IMR-90 (cell line): ENCODE measurements around the gene MICAL3. TPM values are rescaled to one million over a fixed set of nuclear protein-coding genes. Genes with fewer than 3 reads are reported as not detected.

Experiments used
- ATAC-seq: fragments of 200-7000 bp; cut with Tn5 transposase; 2 replicates; pipeline ENCODE4 v1.9.1; 2020; ENCODE audit warnings: low read depth, mild to moderate bottlenecking, moderate library complexity
- BruUV-seq: library from RNA; stranded (reverse); fragments of 400-500 nt; replicated peaks from 2 replicates; lab custom pipeline; 2021; lab: Mats Ljungman, UMichigan
- CTCF ChIA-PET: fragments of 300-600 bp; formaldehyde crosslinking; extraction: SDS; loops from one replicate; lab custom pipeline; 2021; ENCODE audit warnings: antibody characterized with exemption; lab: Yijun Ruan, JAX
- POLR2A ChIA-PET: fragments of 300-600 bp; sonication (Branson Sonifier 250); formaldehyde crosslinking; loops from one replicate; lab custom pipeline; 2022; ENCODE audit warnings: antibody characterized with exemption; ENCODE audit not compliant: unreplicated experiment; lab: Charles Lee
- DNase-seq: peaks from one replicate; pipeline ENCODE4 v3.0.0; 2013
- H2AFZ ChIP-seq: replicated peaks from 2 replicates; pipeline ENCODE3; 2013; ENCODE audit warnings: low read length, mild to moderate bottlenecking; ENCODE audit not compliant: poor library complexity
- H2AK5ac ChIP-seq: 2 replicates; pipeline ENCODE4 v1.6.1; 2013; ENCODE audit warnings: low read depth, low read length, inconsistent platforms
- H2AK9ac ChIP-seq: replicated peaks from 2 replicates; pipeline ENCODE3; 2013; ENCODE audit warnings: mild to moderate bottlenecking, low read depth, low read length, moderate library complexity; ENCODE audit not compliant: poor library complexity
- H2BK120ac ChIP-seq: 2 replicates; pipeline ENCODE4 v1.6.1; 2013; ENCODE audit warnings: low read depth, low read length, inconsistent platforms
- H2BK15ac ChIP-seq: 3 replicates; pipeline ENCODE4 v1.6.1; 2013; ENCODE audit warnings: low read depth, low read length, inconsistent platforms
- H2BK20ac ChIP-seq: 2 replicates; pipeline ENCODE4 v1.6.1; 2013; ENCODE audit warnings: low read depth, mild to moderate bottlenecking, inconsistent platforms, low read length, moderate library complexity
- H2BK5ac ChIP-seq: 2 replicates; pipeline ENCODE4 v1.6.1; 2013; ENCODE audit warnings: mild to moderate bottlenecking, low read depth, low read length, inconsistent platforms; ENCODE audit not compliant: poor library complexity, severe bottlenecking
- H3K14ac ChIP-seq: replicated peaks from 2 replicates; pipeline ENCODE4 v1.6.1; 2013; ENCODE audit warnings: low read depth, low read length, inconsistent platforms
- H3K18ac ChIP-seq: 2 replicates; pipeline ENCODE4 v1.6.1; 2013; ENCODE audit warnings: low read depth, low read length, control low read depth
- H3K23ac ChIP-seq: 2 replicates; pipeline ENCODE4 v1.6.1; 2013; ENCODE audit warnings: low read depth, low read length, inconsistent platforms
- H3K27ac ChIP-seq: 2 replicates; pipeline ENCODE4 v1.5.1; 2013; ENCODE audit warnings: mild to moderate bottlenecking, control low read depth, low read length; ENCODE audit not compliant: insufficient read depth
- H3K27me3 ChIP-seq: 2 replicates; pipeline ENCODE4 v1.6.1; 2013; ENCODE audit warnings: low read length; ENCODE audit not compliant: control insufficient read depth, insufficient read depth
- H3K36me3 ChIP-seq: 2 replicates; pipeline ENCODE4 v1.6.1; 2013; ENCODE audit warnings: low read length, mixed read lengths; ENCODE audit not compliant: control insufficient read depth, insufficient read depth
- H3K4ac ChIP-seq: 2 replicates; pipeline ENCODE4 v1.6.1; 2013; ENCODE audit warnings: low read depth, low read length, inconsistent platforms
- H3K4me1 ChIP-seq: 2 replicates; pipeline ENCODE4 v1.6.1; 2013; ENCODE audit warnings: low read length, mixed read lengths; ENCODE audit not compliant: control insufficient read depth, insufficient read depth
- H3K4me2 ChIP-seq: 2 replicates; pipeline ENCODE4 v1.6.1; 2013; ENCODE audit warnings: low read depth, mild to moderate bottlenecking, control low read depth, low read length, moderate library complexity
- H3K4me3 ChIP-seq: 2 replicates; pipeline ENCODE4 v1.5.1; 2013; ENCODE audit warnings: low read depth, mild to moderate bottlenecking, control low read depth, low read length, moderate library complexity; ENCODE audit not compliant: insufficient read depth
- H3K56ac ChIP-seq: 2 replicates; pipeline ENCODE4 v1.6.1; 2013; ENCODE audit warnings: low read length, inconsistent platforms; ENCODE audit not compliant: insufficient read depth; ENCODE audit errors: extremely low read depth
- H3K79me1 ChIP-seq, 2 experiments: 2 replicates each; pipeline ENCODE4 v1.6.1; 2013; ENCODE audit warnings: low read length in 2 of 2, inconsistent platforms in 1 of 2, low read depth in 1 of 2
- H3K9ac ChIP-seq: 2 replicates; pipeline ENCODE4 v1.6.1; 2013; ENCODE audit warnings: low read depth, low read length, control low read depth
- H3K9me1 ChIP-seq: 2 replicates; pipeline ENCODE4 v1.6.1; 2013; ENCODE audit warnings: low read length, inconsistent platforms; ENCODE audit not compliant: insufficient read depth
- H3K9me3 ChIP-seq: 2 replicates; pipeline ENCODE4 v1.6.1; 2013; ENCODE audit warnings: low read length; ENCODE audit not compliant: control insufficient read depth, insufficient read depth
- H4K20me1 ChIP-seq: 2 replicates; pipeline ENCODE4 v1.6.1; 2013; ENCODE audit warnings: low read length, inconsistent platforms; ENCODE audit not compliant: insufficient read depth
- H4K5ac ChIP-seq: 2 replicates; pipeline ENCODE4 v1.6.1; 2013; ENCODE audit warnings: mild to moderate bottlenecking, low read depth, low read length, control low read depth
- H4K8ac ChIP-seq, 2 experiments: 2 replicates each; pipeline ENCODE4 v1.6.1; 2013; ENCODE audit warnings: low read depth in 2 of 2, low read length in 2 of 2, control low read depth in 1 of 2, inconsistent platforms in 1 of 2
- H4K91ac ChIP-seq: 2 replicates; pipeline ENCODE4 v1.6.1; 2013; ENCODE audit warnings: low read depth, low read length, inconsistent platforms; ENCODE audit not compliant: insufficient read depth
- CEBPB ChIP-seq: IDR thresholded peaks from 2 replicates; pipeline ENCODE4 v1.6.1; 2012; ENCODE audit warnings: low read depth, low read length, improper control_type of control experiment
- WGBS, 2 experiments: methylation state at CpG; one replicate each; pipeline versions ENCODE4 v1.1.5 to v1.1.7; 2013; ENCODE audit warnings: missing lambda C conversion rate in 2 of 2; ENCODE audit not compliant: insufficient read length in 1 of 2; ENCODE audit errors: extremely low coverage in 2 of 2; 5-methylcytosine and 5-hydroxymethylcytosine counted together
- dilution Hi-C: fragments of 300-500 bp; cut with HindIII; formaldehyde crosslinking; loops from one replicate; pipeline ENCODE4 v1.14.3; 2018; ENCODE audit warnings: low sequenced_read_pairs; ENCODE audit not compliant: unreplicated experiment
- in situ Hi-C: fragments of 300-500 bp; cut with MboI; formaldehyde crosslinking; loops from 3 replicates; pipeline ENCODE4 v1.14.3; 2019; ENCODE audit warnings: low sequenced_read_pairs, inconsistent platforms, mixed read lengths
- intact Hi-C: fragments of 100-400 bp; cut with micrococcal nuclease; formaldehyde crosslinking; loops from 2 replicates; pipeline ENCODE4 v1.10.0; 2022
- polyA plus RNA-seq, 3 experiments: library from polyadenylated mRNA; depleted of rRNA; stranded (reverse); fragments of >200 nt; gene quantifications; 2 replicates each; pipeline ENCODE4 v1.2.3, GENCODE V29; 2012; ENCODE audit warnings: low replicate concordance in 1 of 3
- total RNA-seq: library from RNA; depleted of rRNA; stranded (reverse); fragments of >200 nt; gene quantifications from 2 replicates; pipeline ENCODE4 v1.2.3, GENCODE V29; 2012

The MICAL3 gene
- total and polyA plus RNA-seq, 2 of the 4 experiments (the other 2 are of a cell fraction), result 17.6 to 26.8 TPM

- no TSS peak for BruUV-seq
- Histone ChIP-seq H2BK5ac (no peak overlapping the region), H3K27ac (no peak overlapping the region), H3K4me1 (peaks cover 2% of the 10 kb centered on the region; the same call in 1 of the 2 replicates), H2AK5ac (no peak overlapping the region; the same call in 1 of the 2 replicates), H2AFZ (peak overlapping the region; percentile 93), H3K4me3 (no peak overlapping the region), H4K5ac (no peak overlapping the region), H2BK20ac (no peak overlapping the region; the same call in 1 of the 2 replicates), H2AK9ac (no peak overlapping the region), H4K91ac (no peak overlapping the region), H3K27me3 (no peaks in the 10 kb centered on the region), H4K8ac (no peak overlapping the region), H3K9me1 (peaks cover 3% of the 10 kb centered on the region; the same call in 1 of the 2 replicates), H2BK15ac (peak overlapping the region; percentile 67; the same call in 1 of the 3 replicates), H2BK120ac (peak overlapping the region; percentile 77; the same call in 1 of the 2 replicates), H3K9ac (no peak overlapping the region), H3K14ac (0 out of 2 replicates have a peak overlapping the region, but pooled peaks have one; percentile 72), H3K18ac (no peak overlapping the region), H3K79me1 (0 out of 4 replicates have a peak, but pooled peaks cover 0 to 3% of the 10 kb centered on the region in 2 experiments), H3K4ac (no peak overlapping the region; the same call in 1 of the 2 replicates), H3K23ac (peak overlapping the region; percentile 52), H4K20me1 (no peaks in the 10 kb centered on the region), H3K56ac (no peak overlapping the region), H3K36me3 (no peaks in the 10 kb centered on the region), H3K4me2 (peak overlapping the region; percentile 75), H3K9me3 (no peaks in the 10 kb centered on the region)
- DNase-seq (no peak), ATAC-seq (no peak)
- intact Hi-C loops (loop anchor here (1.0 to 2.0 kb wide), 2 partner anchors 52 to 195 kb away; partner anchors contain the start of gene PEX26), dilution Hi-C loops (no loop called here), in situ Hi-C loops (no loop called here)
- no peak for TF ChIP-seq CEBPB
- POLR2A ChIA-PET, result interaction anchor here (0.5 kb wide), 1 partner anchor 74 kb away, joined by 3 read pairs; no protein-coding TSS in a partner anchor
- WGBS, 2 experiments, result 55% methylated on average over 5 of the region's 21 CpGs; no CpG with 5 or more reads in 1 of the 2 experiments
- CTCF ChIA-PET, result interaction anchor here (0.6 to 2.1 kb wide), 4 partner anchors 8 to 114 kb away, joined by 3 to 8 read pairs (median 4); no protein-coding TSS in a partner anchor
Observed at GRCh38 chr22:18024956-18025720, 777 bp upstream of the MICAL3 start.
